Large intestine (tissue), 3 donors: ENCODE data around the gene MED13L. TPM values are rescaled to one million over a fixed set of nuclear protein-coding genes. Genes with fewer than 3 reads are reported as not detected.

Experiments used
- DNase-seq, 2 donors: peaks; one replicate each; pipeline versions ENCODE4 v3.0.0 to v3.0.0-alpha.2; 2013
- H3K27ac ChIP-seq: one replicate; pipeline ENCODE4 v1.5.1; 2013; ENCODE audit warnings: low read length
- H3K27me3 ChIP-seq: 2 replicates; pipeline ENCODE4 v1.6.1; 2013; ENCODE audit warnings: low read length; ENCODE audit not compliant: control insufficient read depth, insufficient read depth
- H3K36me3 ChIP-seq: 2 replicates; pipeline ENCODE4 v1.6.1; 2013; ENCODE audit warnings: low read length; ENCODE audit not compliant: control insufficient read depth, insufficient read depth
- H3K4me1 ChIP-seq: one replicate; pipeline ENCODE4 v1.6.1; 2013; ENCODE audit warnings: low read length; ENCODE audit not compliant: control insufficient read depth, insufficient read depth
- H3K4me3 ChIP-seq: one replicate; pipeline ENCODE4 v1.5.1; 2013; ENCODE audit warnings: low read length
- H3K9me3 ChIP-seq: one replicate; pipeline ENCODE4 v1.6.1; 2013; ENCODE audit warnings: mild to moderate bottlenecking, low read depth, low read length, moderate library complexity; ENCODE audit not compliant: control insufficient read depth
- WGBS: methylation state at CpG from one replicate; pipeline ENCODE4 v1.1.5; 2013; ENCODE audit warnings: low lambda C conversion rate; ENCODE audit not compliant: insufficient coverage; 5-methylcytosine and 5-hydroxymethylcytosine counted together
- polyA plus RNA-seq: library from polyadenylated mRNA; unstranded; fragments of 120-200 nt; gene quantifications from one replicate; pipeline ENCODE4 v1.2.1, GENCODE V29; 2013

Gene MED13L
- polyA plus RNA-seq, 1 donor = 69.3 TPM

GRCh38 chr12:116213885-116214527 lies 63.5 kb downstream of the MED13L start:
- Histone ChIP-seq H3K9me3 (no peaks in the 10 kb centered on the region), H3K4me3 (no peak overlapping the region), H3K4me1 (no peaks in the 10 kb centered on the region), H3K27me3 (no peaks in the 10 kb centered on the region), H3K36me3 (no peaks in the 10 kb centered on the region), H3K27ac (no peak overlapping the region)
- DNase-seq = no peak
- WGBS = 33% methylated on average over 1 of the region's 4 CpGs

DNA sequence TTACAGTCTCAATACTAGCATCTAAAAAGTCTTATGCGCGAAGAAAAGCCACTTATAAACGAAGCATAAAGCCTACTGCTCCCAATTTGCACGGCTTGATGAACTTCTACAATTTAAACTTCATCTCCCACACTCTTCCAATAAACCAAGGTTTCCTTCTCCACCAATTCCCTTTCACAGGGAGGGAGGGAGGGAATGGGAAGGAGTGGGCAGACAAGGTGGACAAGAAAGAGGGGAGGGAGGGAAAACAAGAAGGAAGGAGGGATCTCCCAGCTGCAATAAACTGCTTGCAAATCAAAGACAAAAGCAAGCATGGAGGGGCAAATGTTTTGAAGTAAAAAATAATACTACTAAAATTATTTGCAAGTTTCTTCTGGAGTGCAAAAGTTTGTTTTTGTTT lies 64.5 kb downstream of the MED13L start:
- H3K27ac ChIP-seq = no peak overlapping the region
- DNase-seq = no peak
- no peaks in the 10 kb centered on the region for H3K4me1 ChIP-seq
- WGBS = no CpG with 5 or more reads among the region's 4 CpGs
- H3K36me3 ChIP-seq = no peaks in the 10 kb centered on the region
- H3K9me3 ChIP-seq = no peaks in the 10 kb centered on the region
- H3K4me3 ChIP-seq = no peak overlapping the region
- H3K27me3 ChIP-seq = no peaks in the 10 kb centered on the region

- Histone ChIP-seq H3K9me3 (no peaks in the 10 kb centered on the region), H3K36me3 (no peaks in the 10 kb centered on the region), H3K4me1 (no peaks in the 10 kb centered on the region), H3K27ac (no peak overlapping the region), H3K4me3 (no peak overlapping the region), H3K27me3 (no peaks in the 10 kb centered on the region)
- DNase-seq = no peak
- 60% methylated on average over 1 of the region's 4 CpGs for WGBS
Observed at GRCh38 chr12:116210762-116211161, 66.7 kb downstream of the MED13L start.

- Histone ChIP-seq H3K4me1 (no peaks in the 10 kb centered on the region), H3K27me3 (no peaks in the 10 kb centered on the region), H3K9me3 (no peaks in the 10 kb centered on the region), H3K27ac (no peak overlapping the region), H3K36me3 (no peaks in the 10 kb centered on the region), H3K4me3 (no peak overlapping the region)
- WGBS = 70% methylated on average over 2 of the region's 5 CpGs
- no peak for DNase-seq
Observed at GRCh38 chr12:116210131-116210530, 67.4 kb downstream of the MED13L start.

DNA sequence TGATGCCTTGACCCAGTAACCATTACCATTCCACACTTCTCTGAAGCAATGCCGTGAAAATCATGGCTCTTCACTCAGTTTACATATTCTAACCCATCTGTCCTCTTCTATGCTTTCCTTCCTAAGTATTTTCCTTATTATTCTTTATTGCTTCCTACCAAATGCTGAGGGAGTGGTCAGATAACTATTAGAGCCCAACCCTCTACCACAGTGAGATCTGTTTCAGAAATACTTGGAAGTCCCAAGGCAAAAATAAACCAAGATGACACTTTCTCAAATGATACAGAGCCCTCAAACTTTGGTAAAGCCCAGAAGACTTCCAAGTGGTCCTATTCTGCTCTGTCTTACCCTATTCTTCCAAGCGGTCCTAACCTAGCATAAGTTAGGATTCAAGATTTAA lies 68.0 kb downstream of the MED13L start:
- Histone ChIP-seq H3K9me3 (no peaks in the 10 kb centered on the region), H3K4me1 (no peaks in the 10 kb centered on the region), H3K27me3 (no peaks in the 10 kb centered on the region), H3K27ac (no peak overlapping the region), H3K4me3 (no peak overlapping the region), H3K36me3 (peaks cover 3% of the 10 kb centered on the region)
- no peak for DNase-seq
- WGBS = 90% methylated on average over 1 of the region's 2 CpGs

GRCh38 chr12:116207274-116207673 lies 70.2 kb downstream of the MED13L start:
- Histone ChIP-seq H3K9me3 (no peaks in the 10 kb centered on the region), H3K4me1 (no peaks in the 10 kb centered on the region), H3K36me3 (peaks cover 3% of the 10 kb centered on the region), H3K27ac (no peak overlapping the region), H3K4me3 (no peak overlapping the region), H3K27me3 (no peaks in the 10 kb centered on the region)
- no peak for DNase-seq
- WGBS = 100% methylated on average over 1 of the region's 3 CpGs

DNA sequence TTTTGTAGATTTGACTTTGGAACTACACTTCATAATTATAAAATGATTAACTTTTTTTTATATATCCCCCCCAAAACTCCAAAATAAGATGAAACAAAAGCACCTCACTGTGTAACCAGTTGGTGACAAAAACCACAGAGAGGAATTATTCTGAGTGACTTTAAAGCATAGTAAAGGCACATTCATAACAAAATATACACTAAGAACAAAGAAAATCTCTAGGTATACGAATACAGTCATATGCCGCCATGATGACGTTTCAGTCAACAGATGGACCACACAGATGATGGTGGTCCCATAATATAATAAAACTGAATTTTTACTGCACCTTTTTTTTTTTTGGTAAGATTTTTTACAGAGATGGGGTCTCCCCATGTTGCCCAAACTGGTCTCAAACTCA lies 70.7 kb downstream of the MED13L start:
- Histone ChIP-seq H3K9me3 (no peaks in the 10 kb centered on the region), H3K36me3 (peaks cover 3% of the 10 kb centered on the region), H3K27ac (no peak overlapping the region), H3K4me3 (no peak overlapping the region), H3K27me3 (no peaks in the 10 kb centered on the region), H3K4me1 (no peaks in the 10 kb centered on the region)
- WGBS = no CpG with 5 or more reads among the region's 3 CpGs
- no peak for DNase-seq

DNA sequence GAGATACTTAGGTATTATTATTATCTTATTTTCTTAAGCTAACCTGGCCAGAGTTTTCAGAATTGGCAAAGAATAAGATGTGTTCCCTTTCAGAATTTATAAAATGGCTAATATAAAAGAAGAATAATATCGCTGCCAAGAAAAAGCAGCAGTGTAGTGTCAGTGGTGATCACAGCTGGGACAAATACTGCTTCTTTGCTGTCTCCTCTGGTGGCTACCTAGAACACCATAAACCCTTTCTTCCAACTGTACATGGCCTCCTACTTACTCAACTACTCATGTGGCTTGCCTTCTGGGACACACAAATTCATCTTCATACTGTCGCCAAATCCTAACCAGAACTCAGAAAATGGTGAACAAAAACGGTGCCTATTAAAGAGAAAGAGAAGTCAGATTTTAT lies 72.7 kb downstream of the MED13L start:
- H3K27ac ChIP-seq = no peak overlapping the region
- no peaks in the 10 kb centered on the region for H3K9me3 ChIP-seq
- peaks cover 3% of the 10 kb centered on the region for H3K36me3 ChIP-seq
- H3K4me1 ChIP-seq = no peaks in the 10 kb centered on the region
- no CpG with 5 or more reads among the region's 3 CpGs for WGBS
- H3K27me3 ChIP-seq = no peaks in the 10 kb centered on the region
- DNase-seq = no peak
- H3K4me3 ChIP-seq = no peak overlapping the region

DNA sequence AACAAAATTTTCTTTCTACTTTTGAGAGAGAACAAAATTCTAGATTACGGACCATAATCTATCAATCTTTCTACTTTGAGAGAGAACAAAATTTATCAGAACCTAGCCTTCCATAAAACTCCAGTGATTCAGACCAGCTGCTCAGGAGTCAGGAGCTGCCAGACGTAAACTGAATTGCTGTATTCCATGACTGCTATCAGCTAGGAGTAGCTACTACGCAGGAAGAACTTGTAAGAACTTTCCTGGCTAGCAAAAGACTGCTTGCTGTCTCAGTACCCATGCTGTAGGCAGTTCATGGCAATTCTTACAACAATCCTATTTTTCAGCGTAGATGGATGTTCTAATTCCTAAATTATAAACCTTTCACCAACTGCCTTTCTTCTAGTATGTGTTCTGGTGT lies 73.3 kb downstream of the MED13L start:
- Histone ChIP-seq H3K9me3 (no peaks in the 10 kb centered on the region), H3K36me3 (peaks cover 3% of the 10 kb centered on the region), H3K27ac (no peak overlapping the region), H3K4me1 (no peaks in the 10 kb centered on the region), H3K27me3 (no peaks in the 10 kb centered on the region), H3K4me3 (no peak overlapping the region)
- DNase-seq = no peak
- WGBS = 100% methylated on average over 1 of the region's 4 CpGs

GRCh38 chr12:116202940-116203339 lies 74.6 kb downstream of the MED13L start:
- no peaks in the 10 kb centered on the region for H3K27me3 ChIP-seq
- no peak overlapping the region for H3K27ac ChIP-seq
- no peaks in the 10 kb centered on the region for H3K4me1 ChIP-seq
- no peaks in the 10 kb centered on the region for H3K9me3 ChIP-seq
- WGBS = no CpG with 5 or more reads among the region's 4 CpGs
- peaks cover 3% of the 10 kb centered on the region for H3K36me3 ChIP-seq
- DNase-seq = no peak
- no peak overlapping the region for H3K4me3 ChIP-seq

- no peak overlapping the region for H3K4me3 ChIP-seq
- no peak for DNase-seq
- no peaks in the 10 kb centered on the region for H3K4me1 ChIP-seq
- H3K27ac ChIP-seq = no peak overlapping the region
- no peaks in the 10 kb centered on the region for H3K9me3 ChIP-seq
- H3K36me3 ChIP-seq = peaks cover 3% of the 10 kb centered on the region
- H3K27me3 ChIP-seq = no peaks in the 10 kb centered on the region
- no CpG with 5 or more reads among the region's 4 CpGs for WGBS
Observed at GRCh38 chr12:116202433-116202832, 75.1 kb downstream of the MED13L start.
